Peyer's patch (tissue), 4 donors: Measurements from ENCODE around the gene CYP1B1. TPM values are rescaled to one million over a fixed set of nuclear protein-coding genes. Genes with fewer than 3 reads are reported as not detected.

Experiments used
- DNase-seq, 3 donors: peaks; one replicate each; pipeline ENCODE4 v3.0.0-alpha.2; 2017 to 2019
- H3K27ac ChIP-seq, 4 donors: fragments of 200-600 bp; sonication (generic); one replicate each; pipeline ENCODE4 v1.5.1; 2016 to 2019
- H3K27me3 ChIP-seq, 2 donors: fragments of 200-600 bp; sonication (generic); one replicate each; pipeline ENCODE4 v1.5.1; 2019
- H3K36me3 ChIP-seq, 3 donors: fragments of 200-600 bp; sonication (generic); one replicate each; pipeline ENCODE4 v1.5.1; 2016 to 2019
- H3K4me1 ChIP-seq, 4 donors: fragments of 200-600 bp; sonication (generic); one replicate each; pipeline ENCODE4 v1.5.1; 2016 to 2019
- H3K4me3 ChIP-seq, 4 donors: fragments of 200-600 bp; sonication (generic); 1 replicate in 3 of 4; 2 replicates in 1 of 4; pipeline ENCODE4 v1.5.1; 2016 to 2019; ENCODE audit warnings: mild to moderate bottlenecking in 1 of 4
- H3K9me3 ChIP-seq, 4 donors: fragments of 200-600 bp; sonication (generic); one replicate each; pipeline ENCODE4 v1.5.1; 2016 to 2019; ENCODE audit warnings: mild to moderate bottlenecking in 1 of 4
- POLR2A ChIP-seq, 2 donors: fragments of 450-650 bp; IDR thresholded peaks; one replicate each; pipeline ENCODE4 v1.5.1; 2017; ENCODE audit warnings: antibody characterized with exemption in 2 of 2, mild to moderate bottlenecking in 2 of 2, moderate library complexity in 2 of 2
- total RNA-seq, 4 donors: library from RNA; depleted of rRNA; stranded (reverse); fragments of >200 nt; gene quantifications; one replicate each; pipeline ENCODE4 v1.1.0, GENCODE V29; 2016
- TF ChIP-seq, protein P1 (sequence below), 6 experiments: fragments of 450-650 bp in 4 of 6; fragments of 200-600 bp in 2 of 6; sonication (generic) in 1 of 6; IDR thresholded peaks; one replicate each; pipeline ENCODE4 v1.5.1; 2017 to 2019; ENCODE audit warnings: antibody characterized with exemption in 6 of 6, mild to moderate bottlenecking in 3 of 6, moderate library complexity in 1 of 6

CYP1B1 gene
- total RNA-seq, 4 donors from 2014 or later = 4.9 to 16.5 (median 12.8) TPM

DNA sequence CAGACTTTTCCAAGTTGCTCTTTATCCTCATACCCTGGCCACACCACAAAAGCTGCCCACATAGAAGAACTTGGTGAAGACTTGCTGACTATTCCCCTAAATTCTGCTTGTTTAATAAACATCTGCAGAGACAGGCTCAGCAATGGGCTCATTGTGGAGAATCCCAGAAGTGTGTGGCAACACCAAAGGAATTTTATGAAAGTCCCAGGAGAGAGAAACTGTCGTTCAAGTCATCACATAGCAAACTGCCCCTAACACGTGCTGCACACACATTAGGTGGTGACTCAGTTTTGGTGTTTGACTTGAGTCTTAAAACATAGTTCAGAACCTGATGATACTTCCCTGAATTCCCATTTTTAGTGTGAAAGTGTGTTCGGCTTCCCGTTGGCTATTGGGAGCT is 38.6 kb downstream of the CYP1B1 start:
- Histone ChIP-seq H3K4me1 (peaks cover 0 to 5% (median 2%) of the 10 kb centered on the region in 4 donors), H3K4me3 (no peak overlapping the region), H3K27me3 (no peaks in the 10 kb centered on the region), H3K36me3 (no peaks in the 10 kb centered on the region), H3K27ac (peak overlapping the region in 2 of 4 donors; percentile 16 to 54), H3K9me3 (no peaks in the 10 kb centered on the region)
- no peak for DNase-seq
- TF ChIP-seq, protein P1, sequence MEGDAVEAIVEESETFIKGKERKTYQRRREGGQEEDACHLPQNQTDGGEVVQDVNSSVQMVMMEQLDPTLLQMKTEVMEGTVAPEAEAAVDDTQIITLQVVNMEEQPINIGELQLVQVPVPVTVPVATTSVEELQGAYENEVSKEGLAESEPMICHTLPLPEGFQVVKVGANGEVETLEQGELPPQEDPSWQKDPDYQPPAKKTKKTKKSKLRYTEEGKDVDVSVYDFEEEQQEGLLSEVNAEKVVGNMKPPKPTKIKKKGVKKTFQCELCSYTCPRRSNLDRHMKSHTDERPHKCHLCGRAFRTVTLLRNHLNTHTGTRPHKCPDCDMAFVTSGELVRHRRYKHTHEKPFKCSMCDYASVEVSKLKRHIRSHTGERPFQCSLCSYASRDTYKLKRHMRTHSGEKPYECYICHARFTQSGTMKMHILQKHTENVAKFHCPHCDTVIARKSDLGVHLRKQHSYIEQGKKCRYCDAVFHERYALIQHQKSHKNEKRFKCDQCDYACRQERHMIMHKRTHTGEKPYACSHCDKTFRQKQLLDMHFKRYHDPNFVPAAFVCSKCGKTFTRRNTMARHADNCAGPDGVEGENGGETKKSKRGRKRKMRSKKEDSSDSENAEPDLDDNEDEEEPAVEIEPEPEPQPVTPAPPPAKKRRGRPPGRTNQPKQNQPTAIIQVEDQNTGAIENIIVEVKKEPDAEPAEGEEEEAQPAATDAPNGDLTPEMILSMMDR (IDR thresholded peaks at IDR 0.05) = no peak
- TF ChIP-seq POLR2A (IDR thresholded peaks at IDR 0.05) = no peak

DNA sequence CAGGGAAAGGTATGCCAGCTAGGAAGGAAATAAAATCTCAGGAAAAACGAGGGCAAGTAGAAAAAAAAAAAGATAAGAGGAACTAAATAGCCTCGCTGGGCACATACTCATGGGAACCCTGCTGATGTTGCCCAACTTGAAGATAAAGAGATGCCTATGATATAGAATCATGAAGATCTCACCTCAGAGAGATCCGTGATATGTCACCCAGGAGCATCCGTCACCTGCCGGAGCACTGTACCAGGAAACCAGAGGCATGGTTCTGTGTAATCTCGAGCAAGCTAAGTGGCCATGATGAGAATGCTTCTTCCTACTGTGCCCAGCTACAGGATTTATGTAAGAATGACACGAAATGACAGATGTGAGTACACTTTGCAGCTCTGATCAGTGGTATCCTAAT is 40.0 kb downstream of the CYP1B1 start:
- Histone ChIP-seq H3K27me3 (no peaks in the 10 kb centered on the region), H3K4me3 (no peak overlapping the region), H3K4me1 (peaks cover 0 to 5% (median 2%) of the 10 kb centered on the region in 4 donors), H3K36me3 (no peaks in the 10 kb centered on the region), H3K27ac (no peak overlapping the region), H3K9me3 (no peaks in the 10 kb centered on the region)
- TF ChIP-seq POLR2A (IDR thresholded peaks at IDR 0.05) = no peak
- TF ChIP-seq, protein P1 (IDR thresholded peaks at IDR 0.05) = no peak
- no peak for DNase-seq

DNA sequence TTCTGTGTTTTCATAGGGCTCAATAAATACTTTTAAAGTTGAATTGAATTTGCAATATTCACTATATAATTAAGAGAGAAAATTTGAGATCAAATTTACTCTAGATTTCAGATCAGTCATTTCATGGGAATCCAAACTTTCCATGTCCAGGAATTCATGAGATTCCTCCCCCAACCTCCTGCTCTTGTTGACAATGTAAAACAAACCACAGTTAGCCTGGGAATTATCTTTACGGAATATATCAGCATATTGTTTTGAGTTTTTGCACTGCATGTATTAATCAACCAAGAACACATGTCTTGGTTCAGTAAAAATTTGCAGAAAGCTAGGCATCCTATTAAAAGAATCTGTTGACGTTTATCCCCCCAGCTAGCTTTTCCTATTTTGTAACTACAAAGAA is 42.3 kb downstream of the CYP1B1 start:
- Histone ChIP-seq H3K27ac (no peak overlapping the region), H3K9me3 (no peaks in the 10 kb centered on the region), H3K4me1 (peaks cover 0 to 5% (median 2%) of the 10 kb centered on the region in 4 donors), H3K36me3 (no peaks in the 10 kb centered on the region), H3K4me3 (no peak overlapping the region), H3K27me3 (no peaks in the 10 kb centered on the region)
- TF ChIP-seq POLR2A (IDR thresholded peaks at IDR 0.05) = no peak
- TF ChIP-seq, protein P1 (IDR thresholded peaks at IDR 0.05) = no peak
- DNase-seq = no peak

DNA sequence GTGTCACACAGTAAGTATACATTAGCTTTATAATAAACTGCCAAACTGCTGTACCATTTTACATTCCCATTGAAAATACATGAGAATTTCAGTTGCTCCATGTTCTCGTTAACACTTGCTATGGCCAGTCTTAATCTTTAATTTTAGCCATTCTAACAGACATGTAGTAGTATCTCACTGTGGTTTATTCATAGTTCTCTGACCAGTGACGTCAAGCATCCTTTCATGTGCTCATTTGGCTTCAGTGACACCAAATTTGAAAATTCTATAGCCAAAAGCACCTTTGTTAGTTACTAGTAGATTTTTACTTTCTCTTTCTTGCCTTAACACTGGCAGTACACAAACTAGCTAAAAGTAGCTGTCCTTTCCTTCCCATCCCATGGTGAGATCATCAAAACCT is 43.0 kb downstream of the CYP1B1 start:
- DNase-seq = no peak
- Histone ChIP-seq H3K36me3 (no peaks in the 10 kb centered on the region), H3K27me3 (no peaks in the 10 kb centered on the region), H3K4me1 (no peaks in the 10 kb centered on the region), H3K4me3 (no peak overlapping the region), H3K27ac (no peak overlapping the region), H3K9me3 (no peaks in the 10 kb centered on the region)
- TF ChIP-seq POLR2A (IDR thresholded peaks at IDR 0.05) = no peak
- TF ChIP-seq, protein P1 (IDR thresholded peaks at IDR 0.05) = no peak

DNA sequence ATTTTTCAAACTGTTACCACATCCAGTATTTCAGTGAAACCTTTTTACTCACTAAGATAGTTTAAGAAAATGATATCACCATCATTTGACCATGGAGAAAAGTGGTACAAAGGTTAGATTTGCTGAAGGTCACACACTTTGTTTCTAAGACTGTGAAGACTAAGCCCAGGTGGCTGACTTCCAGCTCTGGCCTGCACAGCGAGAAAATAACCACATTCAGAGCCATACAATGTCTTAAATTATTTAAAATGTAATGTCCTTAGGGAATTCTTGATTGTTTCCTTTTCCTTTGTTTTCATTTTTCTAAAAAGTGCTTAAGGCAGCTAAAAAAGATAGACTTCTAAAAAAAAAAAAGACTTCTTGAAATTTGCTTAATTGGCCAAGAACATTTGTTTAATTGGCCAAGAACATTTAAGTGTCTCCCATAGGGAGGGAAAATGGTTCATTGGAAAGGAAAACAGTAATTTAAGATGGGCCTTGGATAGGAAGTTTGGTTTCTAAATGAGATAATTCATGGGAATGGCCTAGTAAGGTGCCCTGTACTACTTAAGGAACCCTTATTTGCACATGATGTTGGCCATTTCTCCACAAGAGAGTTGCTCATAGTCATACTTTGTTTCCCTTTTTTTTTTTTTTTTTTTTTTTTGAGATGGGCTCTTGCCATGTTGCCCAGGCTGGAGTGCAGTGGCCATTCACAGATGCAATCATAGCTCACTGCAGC is 45.2 kb downstream of the CYP1B1 start:
- Histone ChIP-seq H3K27ac (no peak overlapping the region), H3K27me3 (no peaks in the 10 kb centered on the region), H3K4me1 (no peaks in the 10 kb centered on the region), H3K36me3 (no peaks in the 10 kb centered on the region), H3K9me3 (no peaks in the 10 kb centered on the region), H3K4me3 (no peak overlapping the region)
- no peak for TF ChIP-seq POLR2A (IDR thresholded peaks at IDR 0.05)
- TF ChIP-seq, protein P1 (IDR thresholded peaks at IDR 0.05) = no peak
- no peak for DNase-seq
